ENCODE data around the gene TRIM61. TPM values are rescaled to one million over a fixed set of nuclear protein-coding genes. Genes with fewer than 3 reads are reported as not detected.
"Not testable (repeated sequence)": the region's sequence is repeated elsewhere in the genome, so short reads cannot be mapped to it uniquely, and the experiment has no call there.

TRIM61 gene
- total RNA-seq, 1 donor from 2014 or later: 1.1 TPM

DNA sequence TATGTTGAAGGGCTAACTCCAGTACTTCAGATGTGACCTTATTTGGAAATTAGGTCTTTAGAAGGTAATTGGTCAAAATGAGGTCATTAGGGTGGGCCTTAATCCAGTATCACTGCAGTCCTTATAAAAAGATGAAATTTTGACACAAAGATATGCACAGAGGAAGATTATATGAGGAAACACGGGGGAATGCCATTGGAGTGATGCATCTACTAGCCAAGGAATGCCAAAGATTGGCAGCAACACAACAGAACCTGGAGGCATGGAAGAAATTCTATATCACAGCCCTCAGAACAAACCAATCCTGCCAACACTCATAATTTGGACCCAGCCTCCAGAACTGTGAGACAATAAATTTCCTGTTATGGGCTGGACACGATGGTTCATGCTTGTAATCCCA is 17.6 kb downstream of the TRIM61 start:
- FAIRE-seq: no peak
- Histone ChIP-seq H3K4me3 (ENCODE audit: low read depth, low read length) (no peak overlapping the region), H3K36me3 (ENCODE audit: control insufficient read depth, insufficient read depth, low read length) (no peaks in the 10 kb centered on the region), H3K27me3 (ENCODE audit: control insufficient read depth, insufficient read depth, low read length) (no peaks in the 10 kb centered on the region)
- TF ChIP-seq, protein P1, sequence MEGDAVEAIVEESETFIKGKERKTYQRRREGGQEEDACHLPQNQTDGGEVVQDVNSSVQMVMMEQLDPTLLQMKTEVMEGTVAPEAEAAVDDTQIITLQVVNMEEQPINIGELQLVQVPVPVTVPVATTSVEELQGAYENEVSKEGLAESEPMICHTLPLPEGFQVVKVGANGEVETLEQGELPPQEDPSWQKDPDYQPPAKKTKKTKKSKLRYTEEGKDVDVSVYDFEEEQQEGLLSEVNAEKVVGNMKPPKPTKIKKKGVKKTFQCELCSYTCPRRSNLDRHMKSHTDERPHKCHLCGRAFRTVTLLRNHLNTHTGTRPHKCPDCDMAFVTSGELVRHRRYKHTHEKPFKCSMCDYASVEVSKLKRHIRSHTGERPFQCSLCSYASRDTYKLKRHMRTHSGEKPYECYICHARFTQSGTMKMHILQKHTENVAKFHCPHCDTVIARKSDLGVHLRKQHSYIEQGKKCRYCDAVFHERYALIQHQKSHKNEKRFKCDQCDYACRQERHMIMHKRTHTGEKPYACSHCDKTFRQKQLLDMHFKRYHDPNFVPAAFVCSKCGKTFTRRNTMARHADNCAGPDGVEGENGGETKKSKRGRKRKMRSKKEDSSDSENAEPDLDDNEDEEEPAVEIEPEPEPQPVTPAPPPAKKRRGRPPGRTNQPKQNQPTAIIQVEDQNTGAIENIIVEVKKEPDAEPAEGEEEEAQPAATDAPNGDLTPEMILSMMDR (IDR thresholded peaks at IDR 0.05; ENCODE audit: insufficient read depth, low read length, severe bottlenecking): no peak
- DNase-seq (ENCODE audit: low read depth): no peak

DNA sequence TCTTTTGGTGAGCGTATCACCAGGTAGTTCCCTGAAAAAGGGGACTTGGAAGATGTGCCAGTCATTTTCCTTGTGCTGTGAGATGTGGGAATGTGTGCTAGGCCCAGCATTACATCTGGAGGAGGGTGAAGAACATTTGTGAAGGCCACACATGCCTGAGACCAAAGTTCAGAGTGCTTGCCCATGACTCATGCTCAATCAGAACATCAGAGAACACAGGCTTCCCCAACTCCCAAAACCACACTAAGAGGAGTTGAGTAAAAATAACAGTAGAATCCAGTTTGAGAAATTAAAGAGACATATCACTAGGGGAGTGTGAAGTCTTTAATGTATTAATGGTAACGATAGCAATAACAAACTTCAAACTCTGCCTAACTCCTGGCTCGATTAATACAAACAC is 18.0 kb downstream of the TRIM61 start:
- not testable (repeated sequence) for H3K27me3 ChIP-seq (ENCODE audit: control insufficient read depth, insufficient read depth, low read length); DNase-seq (ENCODE audit: low read depth); H3K36me3 ChIP-seq (ENCODE audit: control insufficient read depth, insufficient read depth, low read length); H3K4me3 ChIP-seq (ENCODE audit: low read depth, low read length)
- FAIRE-seq: peak; percentile 96

DNA sequence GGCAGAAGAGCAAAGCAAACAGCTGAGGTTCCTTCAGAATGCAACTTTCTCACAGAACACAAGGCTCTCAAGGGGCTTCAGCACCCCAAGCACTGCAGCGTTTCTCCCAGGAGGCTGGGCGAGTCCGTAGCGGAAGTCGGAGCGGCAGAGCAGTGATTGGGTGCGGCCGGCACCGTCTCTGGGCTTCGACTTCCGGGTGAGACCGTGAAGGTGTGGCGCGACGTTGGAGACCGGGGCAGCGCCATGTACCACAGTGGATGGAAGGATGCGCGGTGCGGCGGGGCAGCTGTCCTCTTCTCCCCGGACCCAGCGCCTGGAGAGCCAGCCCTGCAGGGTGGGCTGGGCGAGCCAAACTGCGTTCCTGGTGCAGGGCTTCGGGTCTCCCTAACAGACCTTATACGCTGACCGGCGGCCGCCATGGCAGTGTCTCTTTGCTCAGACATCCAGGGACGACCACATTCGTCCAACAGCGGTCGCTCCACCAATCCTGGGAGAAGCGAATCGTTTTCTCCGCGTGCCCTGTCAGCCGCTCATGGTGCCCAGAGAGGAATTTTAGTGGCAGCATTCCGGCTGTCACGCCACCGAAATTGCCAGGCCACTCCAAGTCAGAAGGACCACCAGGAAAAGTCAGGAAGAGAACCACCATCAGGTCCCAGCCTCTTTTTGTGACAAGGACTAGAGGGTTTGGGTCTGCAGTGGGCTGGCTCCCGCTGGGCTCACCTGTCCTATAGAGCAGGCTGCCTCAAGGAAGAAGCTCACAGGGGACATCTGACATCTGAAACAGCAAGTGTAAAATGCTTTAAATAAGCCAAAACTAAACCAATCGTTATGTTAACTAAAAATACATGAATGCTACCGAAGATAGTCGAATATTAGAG is 20.5 kb downstream of the TRIM61 start:
- TF ChIP-seq, protein P1 (IDR thresholded peaks at IDR 0.05; ENCODE audit: insufficient read depth, low read length, severe bottlenecking): no peak
- no peaks in the 10 kb centered on the region for H3K36me3 ChIP-seq (ENCODE audit: control insufficient read depth, insufficient read depth, low read length)
- no peaks in the 10 kb centered on the region for H3K27me3 ChIP-seq (ENCODE audit: control insufficient read depth, insufficient read depth, low read length)
- H3K4me3 ChIP-seq (ENCODE audit: low read depth, low read length): peak overlapping the region; percentile 44
- DNase-seq (ENCODE audit: low read depth): peak; percentile 43
- no peak for FAIRE-seq

DNA sequence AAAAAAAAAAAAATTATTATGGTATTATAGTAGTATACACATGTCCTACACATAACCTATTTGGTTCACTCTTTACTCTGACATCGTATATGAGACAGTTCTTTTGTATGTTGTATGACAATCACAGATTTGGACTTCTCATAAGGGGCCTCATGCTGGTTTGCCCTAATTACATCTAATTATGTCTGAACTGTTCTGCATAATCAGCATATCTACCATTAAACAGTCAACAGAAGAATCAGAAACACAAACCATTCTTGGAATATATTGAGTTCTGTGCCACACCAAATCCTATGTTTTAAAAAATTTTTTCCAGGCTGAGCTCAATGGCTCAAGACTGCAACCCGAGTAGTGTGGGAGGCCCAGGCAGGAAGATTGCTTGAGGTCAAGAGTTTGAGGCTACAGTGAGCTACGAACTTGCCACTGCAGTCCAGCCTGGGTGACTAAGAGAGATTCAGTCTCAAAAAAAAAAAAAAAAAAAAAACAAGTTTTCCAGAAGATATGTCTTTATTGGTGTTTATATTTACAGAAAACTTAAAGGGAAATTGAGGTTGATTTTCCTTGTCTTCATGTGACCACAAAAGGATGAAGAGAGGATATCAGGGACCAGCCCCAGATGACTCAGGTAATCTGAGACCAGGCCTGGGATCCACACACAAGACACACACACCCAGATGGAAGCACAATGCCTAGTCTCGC is 22.2 kb downstream of the TRIM61 start:
- H3K36me3 ChIP-seq (ENCODE audit: control insufficient read depth, insufficient read depth, low read length): no peaks in the 10 kb centered on the region
- no peak for FAIRE-seq
- no peaks in the 10 kb centered on the region for H3K27me3 ChIP-seq (ENCODE audit: control insufficient read depth, insufficient read depth, low read length)
- no peak overlapping the region for H3K4me3 ChIP-seq (ENCODE audit: low read depth, low read length)
- no peak for DNase-seq (ENCODE audit: low read depth)
- TF ChIP-seq, protein P1 (IDR thresholded peaks at IDR 0.05; ENCODE audit: insufficient read depth, low read length, severe bottlenecking): no peak

DNA sequence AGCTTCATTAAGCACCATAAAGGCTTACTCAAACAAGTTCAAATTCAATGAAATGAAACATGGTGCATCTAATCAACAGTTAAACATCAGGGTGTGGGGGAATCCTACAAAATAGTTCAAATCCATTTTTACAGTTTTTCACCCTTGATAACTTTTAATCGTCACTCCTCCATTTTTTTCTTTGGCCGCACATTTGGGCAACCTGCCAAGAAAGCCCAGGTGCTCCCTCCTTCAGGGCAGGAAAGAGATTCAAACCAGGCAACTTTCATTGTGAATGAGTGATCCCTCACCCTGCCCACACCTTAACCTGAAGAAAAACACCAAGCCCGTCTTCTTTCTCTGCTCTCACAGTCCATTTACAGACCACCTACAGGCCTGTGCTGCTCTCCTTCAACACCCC is 24.9 kb downstream of the TRIM61 start:
- TF ChIP-seq, protein P1 (IDR thresholded peaks at IDR 0.05; ENCODE audit: insufficient read depth, low read length, severe bottlenecking): no peak
- H3K27me3 ChIP-seq (ENCODE audit: control insufficient read depth, insufficient read depth, low read length): no peaks in the 10 kb centered on the region
- FAIRE-seq: no peak
- H3K36me3 ChIP-seq (ENCODE audit: control insufficient read depth, insufficient read depth, low read length): no peaks in the 10 kb centered on the region
- H3K4me3 ChIP-seq (ENCODE audit: low read depth, low read length): no peak overlapping the region
- no peak for DNase-seq (ENCODE audit: low read depth)

DNA sequence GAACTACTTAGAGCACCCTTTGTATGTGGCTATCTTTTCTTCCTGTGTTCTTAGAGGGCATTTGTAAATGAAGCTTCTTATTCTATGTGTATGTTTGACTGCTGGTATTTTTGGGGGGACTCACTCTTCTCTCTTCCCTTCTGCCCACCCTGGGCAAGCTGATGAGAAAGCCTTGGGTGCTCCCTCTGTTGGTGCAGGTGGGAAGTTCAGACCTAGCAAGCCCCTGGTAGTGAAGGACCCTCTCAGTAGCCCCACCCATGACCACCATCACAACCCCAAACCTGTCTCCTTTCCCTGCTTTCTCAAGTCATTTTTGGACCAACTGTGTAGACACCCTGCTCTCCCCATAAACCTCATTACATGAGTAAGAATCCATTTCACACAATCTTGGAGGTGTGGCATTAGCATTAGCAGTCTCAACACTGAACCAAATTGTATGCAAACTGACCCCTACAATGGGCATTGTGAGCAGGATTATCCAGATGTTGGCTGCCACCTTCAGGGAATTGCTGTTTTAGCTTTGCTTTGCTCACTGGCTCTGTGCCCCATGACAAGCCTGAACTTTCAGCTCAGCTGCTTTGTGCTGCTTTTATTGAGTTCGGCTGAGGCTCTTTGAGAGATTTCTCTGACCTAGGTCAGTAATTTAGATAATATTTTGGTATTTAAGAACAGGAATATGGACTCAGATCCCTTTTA is 27.9 kb downstream of the TRIM61 start:
- DNase-seq (ENCODE audit: low read depth): no peak
- H3K4me3 ChIP-seq (ENCODE audit: low read depth, low read length): no peak overlapping the region
- H3K36me3 ChIP-seq (ENCODE audit: control insufficient read depth, insufficient read depth, low read length): no peaks in the 10 kb centered on the region
- TF ChIP-seq, protein P1 (IDR thresholded peaks at IDR 0.05; ENCODE audit: insufficient read depth, low read length, severe bottlenecking): no peak
- H3K27me3 ChIP-seq (ENCODE audit: control insufficient read depth, insufficient read depth, low read length): no peaks in the 10 kb centered on the region
- FAIRE-seq: peak; percentile 47
